ENCODE measurements around the gene DNAH2. TPM values are rescaled to one million over a fixed set of nuclear protein-coding genes. Genes with fewer than 3 reads are reported as not detected.

DNAH2 gene
- polyA plus RNA-seq, 5 donors = 1.1 to 3.8 (median 2.1) TPM

DNA sequence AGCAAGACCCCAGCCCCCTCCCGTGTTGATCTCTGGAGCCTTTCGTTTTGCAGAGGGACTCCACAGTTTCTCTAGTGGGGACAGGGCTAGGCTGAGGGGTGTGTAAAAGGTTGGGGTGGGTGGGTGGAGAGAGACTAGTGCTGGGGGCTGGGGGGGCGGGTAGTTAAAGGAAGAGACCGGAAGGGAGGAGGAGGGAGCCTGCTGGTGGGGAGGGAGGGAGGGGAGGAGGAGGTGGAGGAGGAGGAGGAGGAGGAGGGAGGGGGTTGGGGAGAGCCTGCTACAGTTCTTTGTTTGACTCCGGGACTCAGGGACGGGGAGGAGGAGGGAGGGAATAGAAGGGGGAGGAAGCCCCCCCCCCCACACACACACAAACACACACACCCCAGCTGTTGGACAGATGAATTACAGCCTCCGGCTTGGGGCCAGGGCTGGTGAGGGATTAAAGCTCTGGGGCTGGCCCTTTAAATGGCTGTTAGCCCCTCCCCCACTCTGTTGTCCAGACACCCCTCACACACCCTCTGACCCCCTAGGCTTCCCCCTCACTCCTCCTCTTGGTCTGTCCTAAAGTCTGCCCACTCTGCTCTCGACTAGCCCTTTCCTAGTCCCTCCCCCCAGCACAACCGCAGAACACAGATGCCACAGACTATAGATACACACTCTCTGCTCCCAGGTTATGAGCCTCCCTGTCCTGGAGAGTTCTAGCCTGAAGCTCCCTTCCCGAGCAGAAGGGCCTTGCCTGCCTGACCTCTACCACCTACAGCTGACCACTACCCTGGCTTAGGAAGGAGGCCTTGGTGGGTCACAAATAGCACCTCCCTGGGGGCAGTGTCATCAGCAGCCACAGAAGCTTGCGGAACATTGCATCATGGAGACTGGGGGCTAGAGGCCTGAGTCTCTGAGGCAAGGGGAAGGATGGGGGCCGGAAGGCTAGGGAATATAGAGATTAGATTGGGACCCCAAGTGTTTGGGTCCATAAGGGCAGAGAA, 120.8 kb downstream of the DNAH2 start:
- DNase-seq = peak in 1 of 2 donors; percentile 56

GRCh38 chr17:7839190-7839875, 121.8 kb downstream of the DNAH2 start:
- no peak for DNase-seq

DNA sequence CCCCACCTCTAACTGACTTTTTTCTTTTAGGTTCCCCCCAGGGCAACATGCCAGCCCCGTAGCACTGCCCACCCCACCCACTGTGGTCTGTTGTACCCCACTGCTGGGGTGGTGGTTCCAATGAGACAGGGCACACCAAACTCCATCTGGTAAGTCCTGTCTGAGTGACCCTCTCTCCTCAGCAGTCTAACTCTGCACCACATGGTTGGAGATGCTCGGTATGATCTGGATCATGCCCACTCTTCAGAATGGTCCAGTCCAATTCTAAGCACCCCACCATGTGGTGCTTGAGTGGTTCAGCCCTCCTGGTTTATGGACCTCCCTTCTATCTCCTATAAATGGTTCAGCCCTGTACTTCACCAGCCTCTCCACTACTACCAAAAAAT, 122.3 kb downstream of the DNAH2 start:
- DNase-seq = no peak

GRCh38 chr17:7840441-7840840, 122.9 kb downstream of the DNAH2 start:
- DNase-seq = no peak

DNA sequence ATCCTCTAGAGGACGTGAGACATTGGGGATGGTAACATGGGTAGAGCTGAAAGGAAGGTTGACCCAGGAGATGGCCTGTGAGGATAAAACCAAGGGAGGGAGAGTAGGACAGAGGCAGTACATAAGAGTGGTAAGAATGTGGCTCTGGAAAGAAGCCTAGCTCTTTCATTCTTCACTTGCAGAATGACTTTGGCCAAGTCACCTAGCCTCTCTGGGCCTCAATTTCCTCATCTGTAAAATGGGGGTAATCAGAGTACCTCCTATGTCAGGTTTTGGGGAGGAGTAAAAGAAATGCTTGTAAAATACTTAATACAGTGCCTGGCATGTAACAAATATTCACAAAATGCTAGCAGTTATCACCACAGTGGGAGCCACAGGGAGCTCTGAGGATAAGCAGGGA, 123.3 kb downstream of the DNAH2 start:
- no peak for DNase-seq

DNA sequence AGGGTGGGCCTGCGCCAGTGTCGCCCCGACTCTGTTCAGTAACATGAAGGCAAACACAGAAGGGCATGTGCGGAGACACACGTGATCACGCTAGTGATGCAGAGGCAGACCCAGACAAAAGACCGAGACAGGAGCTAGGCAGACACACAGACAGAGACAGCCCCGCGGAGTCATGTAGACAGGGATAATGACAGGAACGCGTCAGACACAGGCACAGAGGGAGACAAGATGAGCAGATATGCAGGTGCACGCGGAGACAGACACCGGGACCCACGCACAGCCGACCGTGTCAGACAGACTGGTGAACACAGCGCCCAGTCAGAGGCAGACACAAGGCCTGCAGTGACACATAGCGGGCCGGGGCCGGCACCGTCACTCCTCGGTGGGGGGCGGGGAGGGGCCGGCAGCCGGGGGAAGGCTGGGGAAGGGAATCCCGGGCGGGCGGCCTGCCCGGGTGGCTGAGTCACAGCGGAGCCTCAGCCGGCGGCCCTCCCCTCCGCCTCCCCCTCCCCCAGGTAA, 123.9 kb downstream of the DNAH2 start:
- no peak for DNase-seq

GRCh38 chr17:7841915-7842379, 124.4 kb downstream of the DNAH2 start:
- peak; percentile 90 to 92 for DNase-seq

DNA sequence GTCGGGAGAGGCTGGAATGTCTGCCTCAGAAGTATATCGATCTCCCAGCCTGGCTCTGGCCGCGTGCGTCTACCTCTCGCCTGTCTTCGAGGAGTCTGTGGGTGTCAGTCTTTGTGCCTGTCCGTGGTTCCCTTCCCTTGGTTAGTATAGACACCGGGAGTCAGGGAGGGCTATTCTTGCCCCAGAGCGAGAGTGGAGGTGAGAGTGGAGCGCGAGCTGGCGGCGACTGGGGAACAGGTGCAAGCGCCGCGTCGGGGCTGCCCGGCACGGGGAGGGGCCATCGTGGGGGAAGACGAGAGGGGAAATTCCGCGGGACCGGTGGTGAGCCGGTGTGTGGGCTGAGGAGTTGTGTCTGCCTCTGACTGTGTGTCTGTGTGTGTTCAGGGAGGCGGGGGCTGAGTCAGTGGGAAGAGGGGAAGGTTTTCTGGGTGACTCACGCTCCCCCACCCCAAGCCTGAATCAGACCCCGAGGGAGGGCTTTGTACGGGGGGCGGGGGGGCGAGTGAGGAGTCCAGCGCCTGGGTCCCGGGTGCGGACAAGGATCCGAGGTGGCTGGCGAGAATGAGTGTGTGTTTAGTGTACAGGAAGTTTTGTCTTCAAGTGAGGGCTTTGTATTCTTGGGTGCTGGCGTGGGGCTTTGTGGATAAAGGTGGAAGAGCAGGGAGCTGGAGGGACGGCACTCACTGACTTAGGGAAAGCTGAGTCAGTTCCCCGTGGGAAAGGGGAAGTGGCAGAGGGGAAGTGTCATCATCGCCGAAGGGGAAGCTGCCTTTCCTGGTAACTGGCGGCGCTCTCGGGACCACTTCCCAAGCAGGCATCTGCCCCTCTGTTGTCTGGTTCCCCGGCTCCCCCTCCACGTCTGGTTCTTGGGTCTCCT, 125.1 kb downstream of the DNAH2 start:
- peak; percentile 59 to 64 for DNase-seq

DNA sequence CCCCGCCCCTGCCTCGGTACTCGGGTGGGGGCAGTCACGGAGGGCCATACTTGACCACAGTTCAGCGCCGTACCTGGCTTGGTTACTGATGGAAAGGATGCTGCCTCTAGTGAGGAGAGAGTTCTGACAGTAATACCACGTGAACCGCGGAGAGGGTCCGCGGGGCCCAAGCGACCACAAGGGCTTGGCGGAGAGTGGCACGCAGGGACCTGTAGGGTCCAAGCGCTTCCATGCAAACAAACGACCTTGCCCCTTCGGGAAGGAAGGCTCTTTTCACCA, 125.7 kb downstream of the DNAH2 start:
- no peak for DNase-seq

- peak; percentile 81 to 82 for DNase-seq
Observed at GRCh38 chr17:7843536-7844291, 126.2 kb downstream of the DNAH2 start.

GRCh38 chr17:7844292-7845154, 127.0 kb downstream of the DNAH2 start:
- DNase-seq = peak; percentile 89 to 90

GRCh38 chr17:7845359-7846062, 128.0 kb downstream of the DNAH2 start:
- DNase-seq = no peak

DNA sequence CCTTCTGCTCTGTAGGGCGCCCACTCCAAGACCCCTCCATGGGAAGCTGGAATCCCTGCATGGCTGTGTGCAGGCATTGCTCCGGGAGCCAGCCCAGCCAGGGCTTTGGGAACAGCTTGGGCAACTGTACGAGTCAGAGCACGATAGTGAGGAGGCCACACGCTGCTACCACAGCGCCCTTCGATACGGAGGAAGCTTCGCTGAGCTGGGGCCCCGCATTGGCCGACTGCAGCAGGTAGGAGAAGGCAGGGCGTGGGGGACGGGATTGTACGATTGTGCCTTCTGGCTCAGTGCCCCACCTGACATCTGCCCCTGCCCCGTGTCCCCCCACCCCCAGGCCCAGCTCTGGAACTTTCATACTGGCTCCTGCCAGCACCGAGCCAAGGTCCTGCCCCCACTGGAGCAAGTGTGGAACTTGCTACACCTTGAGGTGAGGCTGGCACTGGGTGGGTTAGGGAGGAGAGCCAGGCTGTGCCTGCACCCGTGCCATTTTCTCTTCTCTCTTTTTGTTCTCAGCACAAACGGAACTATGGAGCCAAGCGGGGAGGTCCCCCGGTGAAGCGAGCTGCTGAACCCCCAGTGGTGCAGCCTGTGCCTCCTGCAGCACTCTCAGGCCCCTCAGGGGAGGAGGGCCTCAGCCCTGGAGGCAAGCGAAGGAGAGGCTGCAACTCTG, 128.7 kb downstream of the DNAH2 start:
- DNase-seq = no peak

GRCh38 chr17:7846765-7847661, 129.5 kb downstream of the DNAH2 start:
- DNase-seq = no peak

DNA sequence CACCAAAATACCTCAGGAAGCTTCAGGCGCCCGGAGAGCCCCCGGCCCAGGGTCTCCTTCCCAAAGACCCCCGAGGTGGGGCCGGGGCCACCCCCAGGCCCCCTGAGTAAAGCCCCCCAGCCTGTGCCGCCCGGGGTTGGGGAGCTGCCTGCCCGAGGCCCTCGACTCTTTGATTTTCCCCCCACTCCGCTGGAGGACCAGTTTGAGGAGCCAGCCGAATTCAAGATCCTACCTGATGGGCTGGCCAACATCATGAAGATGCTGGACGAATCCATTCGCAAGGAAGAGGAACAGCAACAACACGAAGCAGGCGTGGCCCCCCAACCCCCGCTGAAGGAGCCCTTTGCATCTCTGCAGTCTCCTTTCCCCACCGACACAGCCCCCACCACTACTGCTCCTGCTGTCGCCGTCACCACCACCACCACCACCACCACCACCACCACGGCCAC, 130.6 kb downstream of the DNAH2 start:
- no peak for DNase-seq

GRCh38 chr17:7848739-7849129, 131.2 kb downstream of the DNAH2 start:
- DNase-seq = no peak

- DNase-seq = no peak
Observed at GRCh38 chr17:7849130-7849750, 131.7 kb downstream of the DNAH2 start.
